Glutamatergic neuron (in vitro differentiated cells): ENCODE measurements around the gene NTSR1. TPM values are rescaled to one million over a fixed set of nuclear protein-coding genes. Genes with fewer than 3 reads are reported as not detected.
A peak's percentile ranks its signal among the peaks of the same experiment; 100 is the strongest.

Source experiments
- DNase-seq: peaks from one replicate; pipeline ENCODE4 v3.0.0; 2022
- H3K27ac Mint-ChIP-seq: one replicate; pipeline ENCODE4 v1.8.0; 2020; ENCODE audit warnings: mild to moderate bottlenecking, mixed read lengths, inconsistent platforms; ENCODE audit not compliant: unreplicated experiment
- H3K27me3 Mint-ChIP-seq: one replicate; pipeline ENCODE4 v1.8.0; 2020; ENCODE audit warnings: mild to moderate bottlenecking, moderate library complexity, mixed read lengths, inconsistent platforms; ENCODE audit not compliant: unreplicated experiment
- H3K36me3 Mint-ChIP-seq: one replicate; pipeline ENCODE4 v1.8.0; 2020; ENCODE audit warnings: mild to moderate bottlenecking, mixed read lengths, inconsistent platforms; ENCODE audit not compliant: unreplicated experiment
- H3K4me1 Mint-ChIP-seq: one replicate; pipeline ENCODE4 v1.8.0; 2020; ENCODE audit warnings: mild to moderate bottlenecking, low read depth, mixed read lengths, inconsistent platforms; ENCODE audit not compliant: unreplicated experiment
- H3K4me3 Mint-ChIP-seq: one replicate; pipeline ENCODE4 v1.8.0; 2020; ENCODE audit warnings: mild to moderate bottlenecking, mixed read lengths, inconsistent platforms; ENCODE audit not compliant: unreplicated experiment
- H3K9me3 Mint-ChIP-seq: one replicate; pipeline ENCODE4 v1.8.0; 2020; ENCODE audit warnings: mild to moderate bottlenecking, moderate library complexity, mixed read lengths, inconsistent platforms; ENCODE audit not compliant: unreplicated experiment
- long read RNA-seq: library from polyadenylated mRNA; unstranded; transcript quantifications from one replicate; pipeline ENCODE4 v2.0.0, GENCODE V29; 2020; ENCODE audit not compliant: unreplicated experiment
- total RNA-seq: library from RNA; stranded (reverse); fragmentation: NEBNext Ultra II Directional; extraction: Animal tissue kit (Norgen Biotek cat#: 25700); gene quantifications from one replicate; pipeline ENCODE4 v1.2.1, GENCODE V29; 2021; ENCODE audit not compliant: unreplicated experiment
- TF ChIP-seq, protein P1 (sequence below): fragments of 200-600 bp; sonication (generic); IDR thresholded peaks from one replicate; pipeline ENCODE4 v1.5.0; 2021; ENCODE audit not compliant: partially characterized antibody, unreplicated experiment

The NTSR1 gene
- total RNA-seq, result 4.0 TPM
- long read RNA-seq, partial matches to known transcripts, result 0 of 1 reads
- long read RNA-seq, other reads (novel, unspliced or antisense), result 1 of 1 reads

GRCh38 chr20:62708591-62709536 is at the start of gene NTSR1:
NTSR1 (plus strand) TSS chr20:62708836; CDS start chr20:62709208, 372 bp downstream.
- TF ChIP-seq, protein P1, sequence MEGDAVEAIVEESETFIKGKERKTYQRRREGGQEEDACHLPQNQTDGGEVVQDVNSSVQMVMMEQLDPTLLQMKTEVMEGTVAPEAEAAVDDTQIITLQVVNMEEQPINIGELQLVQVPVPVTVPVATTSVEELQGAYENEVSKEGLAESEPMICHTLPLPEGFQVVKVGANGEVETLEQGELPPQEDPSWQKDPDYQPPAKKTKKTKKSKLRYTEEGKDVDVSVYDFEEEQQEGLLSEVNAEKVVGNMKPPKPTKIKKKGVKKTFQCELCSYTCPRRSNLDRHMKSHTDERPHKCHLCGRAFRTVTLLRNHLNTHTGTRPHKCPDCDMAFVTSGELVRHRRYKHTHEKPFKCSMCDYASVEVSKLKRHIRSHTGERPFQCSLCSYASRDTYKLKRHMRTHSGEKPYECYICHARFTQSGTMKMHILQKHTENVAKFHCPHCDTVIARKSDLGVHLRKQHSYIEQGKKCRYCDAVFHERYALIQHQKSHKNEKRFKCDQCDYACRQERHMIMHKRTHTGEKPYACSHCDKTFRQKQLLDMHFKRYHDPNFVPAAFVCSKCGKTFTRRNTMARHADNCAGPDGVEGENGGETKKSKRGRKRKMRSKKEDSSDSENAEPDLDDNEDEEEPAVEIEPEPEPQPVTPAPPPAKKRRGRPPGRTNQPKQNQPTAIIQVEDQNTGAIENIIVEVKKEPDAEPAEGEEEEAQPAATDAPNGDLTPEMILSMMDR, result no peak
- H3K27ac Mint-ChIP-seq, result no peak within 1 kb of the TSS
- peaks cover 3% of the 10 kb centered on the region for H3K9me3 Mint-ChIP-seq
- H3K36me3 Mint-ChIP-seq, result no peaks in the 10 kb centered on the region
- H3K27me3 Mint-ChIP-seq, result peaks cover 9% of the 10 kb centered on the region
- peaks cover 9% of the 10 kb centered on the region for H3K4me1 Mint-ChIP-seq
- DNase-seq, result peak; percentile 54
- H3K4me3 Mint-ChIP-seq, result peak within 1 kb of the TSS; percentile 74

- no peak for DNase-seq
- Mint-ChIP-seq H3K36me3 (no peaks in the 10 kb centered on the region), H3K4me1 (peaks cover 18% of the 10 kb centered on the region), H3K27me3 (peaks cover 3% of the 10 kb centered on the region), H3K4me3 (peak overlapping the region; percentile 61), H3K9me3 (peaks cover 9% of the 10 kb centered on the region), H3K27ac (peak overlapping the region; percentile 83)
- TF ChIP-seq, protein P1, result no peak
These were observed 49.0 kb upstream of the NTSR1 start for GRCh38 chr20:62659488-62660239.

GRCh38 chr20:62660240-62660615 is 48.4 kb upstream of the NTSR1 start:
- H3K4me3 Mint-ChIP-seq, result peak overlapping the region; percentile 61
- H3K4me1 Mint-ChIP-seq, result peaks cover 18% of the 10 kb centered on the region
- no peak overlapping the region for H3K27ac Mint-ChIP-seq
- TF ChIP-seq, protein P1, result no peak
- H3K27me3 Mint-ChIP-seq, result peaks cover 6% of the 10 kb centered on the region
- no peaks in the 10 kb centered on the region for H3K36me3 Mint-ChIP-seq
- H3K9me3 Mint-ChIP-seq, result peaks cover 10% of the 10 kb centered on the region
- no peak for DNase-seq

GRCh38 chr20:62660768-62661167 is 47.9 kb upstream of the NTSR1 start:
- no peaks in the 10 kb centered on the region for H3K36me3 Mint-ChIP-seq

More at GRCh38 chr20:62660768-62661167, 47.9 kb upstream of the NTSR1 start:
- Mint-ChIP-seq H3K4me1 (peaks cover 18% of the 10 kb centered on the region), H3K9me3 (peaks cover 10% of the 10 kb centered on the region), H3K27me3 (peaks cover 6% of the 10 kb centered on the region), H3K27ac (no peak overlapping the region), H3K4me3 (no peak overlapping the region)
- TF ChIP-seq, protein P1, result no peak
- no peak for DNase-seq
